Stromal cell of bone marrow (primary cell): ENCODE measurements around the gene JMJD1C.
"Not testable (repeated sequence)": the region's sequence is repeated elsewhere in the genome, so short reads cannot be mapped to it uniquely, and the experiment has no call there.

Experiments used
- DNase-seq: peaks from one replicate; pipeline ENCODE4 v3.0.0-alpha.2; 2012; ENCODE audit warnings: low read depth

The JMJD1C gene

DNA sequence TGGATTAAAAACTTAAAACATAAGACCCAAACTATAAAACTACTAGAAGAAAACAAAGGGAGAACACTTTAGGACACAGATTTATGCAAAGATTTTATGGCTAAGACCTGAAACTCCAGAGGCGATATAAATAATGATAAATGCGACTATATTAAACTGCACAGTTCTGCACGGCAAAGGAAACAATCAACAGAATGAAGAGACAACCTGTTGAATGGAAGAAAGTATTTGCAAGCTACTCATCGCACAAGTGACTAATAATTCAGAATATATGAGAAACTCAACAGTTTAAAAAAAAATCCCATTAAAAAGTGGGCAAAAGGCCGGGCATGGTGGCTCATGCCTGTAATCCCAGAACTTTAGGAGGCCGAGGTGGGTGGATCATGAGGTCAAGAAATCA, 73.6 kb downstream of the JMJD1C start:
- no peak for DNase-seq

DNA sequence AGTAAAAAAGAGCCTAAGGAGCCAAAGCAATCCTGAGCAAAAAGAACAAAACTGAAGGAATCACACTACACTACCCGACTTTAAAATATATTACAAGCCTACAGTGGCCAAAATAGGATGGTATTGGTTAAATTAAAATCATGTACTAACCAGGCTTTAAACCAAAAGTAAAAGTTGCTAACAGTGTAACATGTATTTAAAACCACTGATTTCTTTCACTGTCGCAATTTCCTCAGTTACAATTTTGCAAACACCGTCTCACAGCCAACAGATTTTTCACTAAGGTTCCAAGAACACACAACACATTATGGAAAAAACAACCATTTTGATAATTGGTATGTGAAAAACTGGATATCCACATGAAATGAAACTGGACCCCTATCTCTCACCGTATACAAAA, 74.0 kb downstream of the JMJD1C start:
- no peak for DNase-seq

DNA sequence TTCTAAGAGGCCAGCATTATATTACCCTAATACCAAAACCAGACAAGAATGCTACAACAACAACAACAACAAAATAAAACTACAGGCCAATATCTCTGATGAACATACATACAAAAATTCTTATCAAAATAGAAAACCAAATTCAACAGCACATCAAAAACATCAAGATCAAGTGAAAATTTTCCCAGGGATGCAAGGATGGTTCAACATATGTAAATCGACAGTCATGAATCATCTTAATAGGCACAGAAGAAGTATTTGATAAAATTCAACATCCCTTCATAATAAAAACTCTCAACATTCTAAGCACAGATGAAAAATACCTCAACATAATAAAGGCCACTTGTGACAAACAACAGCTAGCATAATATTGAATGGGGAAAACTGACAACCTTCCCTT, 75.3 kb downstream of the JMJD1C start:
- DNase-seq: no peak

DNA sequence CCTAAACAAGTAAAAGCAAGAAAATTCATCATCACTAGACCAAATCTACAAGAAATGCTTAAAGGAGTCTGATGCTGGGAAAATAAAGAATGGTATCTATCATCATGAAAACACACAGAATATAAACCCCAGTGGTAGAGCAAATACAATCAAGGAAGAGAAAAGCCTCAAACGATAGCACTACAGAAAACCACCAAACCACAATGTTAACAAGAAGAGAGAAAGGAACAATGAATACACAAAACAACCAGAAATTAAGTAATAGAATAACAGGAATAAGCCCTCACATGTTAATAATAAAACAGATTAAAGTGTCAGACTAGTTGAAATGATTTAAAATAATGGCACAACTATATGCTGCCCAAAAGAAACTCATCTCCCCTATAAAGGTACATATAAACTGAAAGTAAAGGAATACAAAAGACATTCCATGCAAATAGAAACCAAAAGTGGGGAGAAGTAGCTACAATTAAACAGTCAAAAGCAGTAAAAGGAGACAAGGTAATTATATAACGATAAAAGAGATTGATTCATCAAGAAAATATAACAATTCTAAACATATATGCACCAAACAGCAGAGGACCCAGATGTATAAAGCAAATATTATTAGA, 77.3 kb downstream of the JMJD1C start:
- DNase-seq: no peak

DNA sequence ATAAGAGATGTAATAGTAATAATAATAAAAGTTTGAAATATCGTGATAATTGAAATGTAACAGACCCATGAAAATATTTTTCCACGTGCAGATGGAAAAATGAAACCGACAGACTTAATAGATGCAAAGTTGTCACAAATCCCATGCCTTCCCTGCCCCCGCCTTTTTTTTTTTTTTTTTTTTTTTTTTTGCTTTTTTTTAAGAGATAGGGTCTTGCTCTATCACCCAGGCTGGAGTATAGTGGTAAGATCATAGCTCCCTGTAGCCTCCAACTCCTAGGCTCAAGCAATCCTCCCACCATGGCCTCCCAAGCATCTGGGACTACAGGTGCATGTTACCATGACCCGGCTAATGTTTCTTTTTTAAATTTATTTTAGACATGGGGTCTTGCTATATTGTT, 80.5 kb downstream of the JMJD1C start:
- DNase-seq: no peak

DNA sequence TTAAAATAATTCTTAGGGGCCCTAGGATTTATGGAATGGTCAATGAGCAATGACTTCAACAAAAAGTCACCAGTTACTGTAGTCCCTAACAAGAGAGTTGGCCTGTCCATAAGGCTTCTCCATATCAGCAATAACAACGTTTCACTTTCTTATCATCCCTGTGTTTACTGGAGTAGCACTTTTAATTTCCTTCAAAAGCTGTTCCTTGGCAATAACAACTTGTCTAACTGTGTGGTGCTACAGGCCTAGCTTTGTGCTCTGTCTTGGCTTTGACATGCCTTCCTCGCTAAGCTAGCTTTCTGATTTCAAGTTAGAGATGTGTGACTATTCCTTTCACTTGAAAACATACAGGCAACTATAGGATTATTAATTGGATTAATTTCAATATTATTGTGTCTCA, 81.1 kb downstream of the JMJD1C start:
- no peak for DNase-seq

DNA sequence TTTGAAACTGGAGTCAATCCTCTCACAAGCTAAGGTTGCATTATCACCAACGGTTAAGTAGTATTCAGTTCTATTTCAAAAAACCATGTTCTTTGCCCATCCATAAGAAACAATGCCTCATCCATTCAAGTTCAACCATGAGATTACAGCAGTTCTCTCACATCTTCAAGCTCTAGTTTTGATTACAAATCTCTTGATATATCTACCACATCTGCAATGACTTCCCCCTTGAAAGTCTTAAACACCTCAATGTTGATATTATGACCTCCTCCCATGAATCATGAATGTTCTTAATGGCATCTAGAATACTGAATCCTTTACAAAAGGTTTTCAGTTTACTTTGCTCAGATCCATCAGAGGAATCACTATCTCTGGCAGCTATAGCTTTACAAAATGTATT, 81.8 kb downstream of the JMJD1C start:
- DNase-seq: no peak

DNA sequence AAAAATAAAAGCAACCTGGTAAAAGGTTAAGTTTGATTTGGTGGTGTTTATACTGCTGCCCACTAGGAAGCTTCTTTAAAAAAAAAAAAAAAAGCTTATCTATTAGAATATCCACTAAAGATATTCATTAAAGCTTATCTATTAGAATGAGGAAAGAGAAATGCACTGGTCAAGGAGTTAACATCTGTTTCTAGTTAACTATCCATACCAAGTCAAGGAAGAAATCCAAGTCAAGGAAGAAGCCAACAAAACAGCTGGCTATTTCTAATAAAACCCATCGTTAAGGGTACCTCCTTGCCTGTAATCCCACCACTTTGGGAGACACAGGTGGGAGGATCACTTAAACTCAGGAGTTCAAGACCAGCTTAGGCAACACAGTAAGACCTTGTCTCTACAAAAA, 82.6 kb downstream of the JMJD1C start:
- DNase-seq: no peak

DNA sequence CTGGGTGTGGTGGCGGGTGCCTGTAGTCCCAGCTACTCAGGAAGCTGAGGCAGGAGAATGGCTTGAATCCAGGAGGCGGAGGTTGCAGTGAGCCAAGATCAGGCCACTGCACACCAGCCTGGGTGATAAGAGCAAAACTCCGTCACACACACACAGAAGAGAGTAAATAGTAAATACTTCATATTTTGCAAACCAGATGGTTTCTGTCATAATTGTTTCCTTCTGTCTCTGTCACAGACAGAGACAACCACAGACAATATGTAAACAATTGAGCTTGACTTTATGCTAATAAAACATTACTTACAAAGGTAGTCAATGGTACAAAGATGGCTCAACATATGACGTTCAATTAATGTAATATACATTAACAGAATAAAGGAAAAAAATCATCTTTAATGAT, 83.7 kb downstream of the JMJD1C start:
- no peak for DNase-seq

DNA sequence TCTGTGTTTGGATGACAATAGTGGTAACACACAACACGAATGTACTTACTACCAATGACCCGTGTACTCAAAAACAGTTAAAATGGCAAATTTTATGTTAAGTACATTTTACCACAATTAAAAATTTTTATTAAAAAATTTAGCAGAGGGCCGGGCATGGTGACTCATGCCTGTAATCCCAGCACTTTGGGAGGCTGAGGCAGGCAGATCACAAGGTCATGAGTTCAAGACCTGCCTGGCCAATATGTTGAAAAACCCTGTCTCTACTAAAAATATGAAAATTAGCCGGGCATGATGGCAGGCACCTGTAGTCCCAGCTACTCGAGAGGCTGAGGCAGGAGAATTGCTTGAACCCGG, 88.5 kb downstream of the JMJD1C start:
- not testable (repeated sequence) for DNase-seq

DNA sequence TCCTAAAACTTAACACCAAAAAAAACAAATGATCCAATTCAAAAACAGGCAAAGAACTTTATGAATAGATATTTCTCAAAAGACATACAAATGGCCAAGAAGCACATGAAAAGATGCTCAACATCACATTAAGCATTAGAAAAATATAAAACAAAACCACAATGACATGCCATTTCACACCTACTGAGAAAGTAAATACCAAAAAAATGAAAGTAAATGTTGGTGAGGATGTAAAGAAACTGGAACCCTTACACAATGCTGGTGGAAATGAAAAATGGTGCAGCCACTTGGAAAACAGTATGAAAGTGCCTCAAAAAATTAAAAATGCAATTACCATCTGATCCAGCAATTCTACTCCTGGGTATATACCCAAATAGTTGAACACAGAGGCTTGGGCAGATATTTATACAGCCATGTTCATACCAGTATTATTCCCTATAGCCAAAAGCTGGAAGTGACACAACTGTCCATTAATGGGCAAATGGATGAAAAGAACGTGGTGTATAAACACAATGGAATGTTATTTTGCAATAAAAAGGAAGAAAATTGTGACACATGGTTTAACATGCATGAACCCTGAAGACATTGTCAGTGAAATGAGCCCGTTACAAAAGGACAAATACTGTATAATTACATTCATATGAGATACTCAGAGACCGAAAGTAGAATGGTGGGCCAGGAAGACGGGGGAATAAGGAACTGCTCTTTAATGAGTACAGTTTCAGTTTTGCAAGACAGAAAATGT, 89.0 kb downstream of the JMJD1C start:
- DNase-seq: peak; percentile 49

DNA sequence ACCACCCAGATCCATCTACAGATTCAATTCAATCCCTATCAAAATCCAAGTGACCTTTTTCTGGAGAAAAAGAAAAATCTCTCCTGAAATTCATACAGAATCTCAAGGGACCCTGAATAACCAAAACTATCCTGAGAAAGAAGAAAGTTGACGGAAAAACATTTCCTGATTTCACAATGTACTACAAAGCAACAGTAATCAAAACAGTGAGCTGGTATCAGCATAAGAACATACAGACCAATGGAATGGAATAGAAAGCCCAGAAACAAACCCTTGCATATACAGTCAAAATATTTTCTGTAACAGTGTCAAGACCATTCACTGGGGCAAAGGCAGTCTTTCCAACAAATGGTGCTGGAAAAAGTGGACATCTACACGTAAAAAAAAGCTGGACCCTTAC, 89.9 kb downstream of the JMJD1C start:
- DNase-seq: peak; percentile 77

DNA sequence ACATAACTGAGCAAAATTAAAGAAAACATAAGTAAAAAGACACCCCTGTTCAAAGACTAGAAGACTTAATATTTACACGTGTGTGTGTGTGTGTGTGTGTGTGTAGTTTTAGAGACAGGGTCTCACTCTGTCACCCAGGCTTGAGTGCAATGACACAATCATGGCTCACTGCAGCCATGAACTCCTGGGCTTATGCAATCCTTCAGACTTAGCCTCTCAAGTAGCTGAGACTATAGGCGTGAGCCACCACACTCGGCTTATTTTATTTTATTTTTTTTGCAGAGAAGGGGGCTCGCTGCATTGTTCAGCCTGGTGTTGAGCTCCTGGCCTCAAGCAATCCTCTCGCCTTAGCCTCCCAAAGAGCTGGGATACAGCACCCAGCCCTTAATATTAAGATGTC, 90.3 kb downstream of the JMJD1C start:
- DNase-seq: no peak

DNA sequence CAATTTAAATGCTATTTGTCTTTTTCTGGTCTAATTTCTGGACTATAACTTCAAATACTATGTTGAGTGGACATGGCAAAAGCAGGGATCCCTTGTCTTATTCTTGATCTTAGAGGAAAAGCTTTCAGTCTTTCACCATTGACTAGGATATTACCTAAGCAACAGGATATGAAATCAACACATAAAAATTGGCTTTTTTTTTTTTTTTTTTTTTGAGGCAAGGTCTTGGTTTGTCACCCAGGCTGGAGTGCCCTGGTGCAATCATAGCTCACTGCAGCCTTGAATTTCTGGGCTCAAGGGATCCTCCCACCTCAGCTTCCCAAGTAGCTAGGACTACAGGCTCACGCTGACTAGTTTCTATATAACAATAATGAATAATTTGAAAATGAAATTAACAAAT, 90.8 kb downstream of the JMJD1C start:
- DNase-seq: no peak

DNA sequence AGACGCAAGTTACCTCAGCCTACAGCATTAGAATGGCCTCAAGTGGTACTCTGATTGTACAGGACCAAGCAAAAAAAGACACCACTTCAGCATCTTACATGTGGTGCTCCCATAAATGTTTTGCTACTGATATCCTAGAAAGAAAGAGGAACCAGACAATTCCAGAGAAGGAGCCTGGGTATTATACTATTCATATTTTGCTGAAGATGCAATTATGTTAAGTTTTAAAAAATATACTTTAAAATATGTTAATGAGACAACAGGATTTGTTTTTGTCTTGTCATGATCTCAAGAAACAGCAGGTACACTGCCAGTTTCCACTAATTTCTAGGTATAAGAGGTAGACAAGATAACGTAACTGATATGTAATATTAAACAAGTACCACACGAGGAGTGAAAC, 92.6 kb downstream of the JMJD1C start:
- DNase-seq: no peak

DNA sequence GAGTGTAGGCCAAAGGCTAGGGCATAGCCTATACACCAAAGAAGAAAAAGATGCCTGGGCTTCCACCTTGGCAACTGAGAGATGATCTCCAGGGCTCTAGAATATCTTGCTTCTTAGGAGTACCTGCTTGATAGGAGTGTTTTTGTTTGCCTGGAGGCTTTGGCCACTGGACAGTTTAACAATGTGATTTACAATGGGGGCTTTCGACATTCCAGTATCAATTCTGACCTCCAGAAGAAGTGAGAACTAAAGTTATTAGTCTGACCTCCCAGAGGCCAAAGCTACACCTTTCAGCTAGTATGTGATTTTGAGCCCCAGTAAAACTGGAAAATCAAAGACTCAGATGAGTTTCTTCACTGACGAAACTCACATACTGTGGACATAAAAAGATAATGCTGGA, 96.1 kb downstream of the JMJD1C start:
- no peak for DNase-seq

DNA sequence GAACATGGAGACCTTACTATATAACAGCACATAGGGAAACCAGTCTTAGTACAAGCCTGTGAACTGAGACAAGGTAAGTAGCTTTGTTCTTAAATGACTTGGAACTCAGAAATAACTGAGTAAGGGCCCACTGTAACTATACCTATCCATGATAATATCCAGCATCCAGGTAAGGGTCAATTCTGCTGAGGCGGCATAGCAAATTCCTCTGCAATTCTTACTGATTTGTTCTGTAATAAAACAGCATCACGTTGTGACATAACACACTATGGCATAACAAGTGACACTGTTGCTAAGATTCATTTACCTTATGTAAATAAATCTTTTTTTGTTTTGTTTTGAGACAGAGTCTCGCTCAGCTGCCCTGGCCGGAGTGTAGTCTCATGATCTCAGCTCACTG, 97.4 kb downstream of the JMJD1C start:
- DNase-seq: no peak

DNA sequence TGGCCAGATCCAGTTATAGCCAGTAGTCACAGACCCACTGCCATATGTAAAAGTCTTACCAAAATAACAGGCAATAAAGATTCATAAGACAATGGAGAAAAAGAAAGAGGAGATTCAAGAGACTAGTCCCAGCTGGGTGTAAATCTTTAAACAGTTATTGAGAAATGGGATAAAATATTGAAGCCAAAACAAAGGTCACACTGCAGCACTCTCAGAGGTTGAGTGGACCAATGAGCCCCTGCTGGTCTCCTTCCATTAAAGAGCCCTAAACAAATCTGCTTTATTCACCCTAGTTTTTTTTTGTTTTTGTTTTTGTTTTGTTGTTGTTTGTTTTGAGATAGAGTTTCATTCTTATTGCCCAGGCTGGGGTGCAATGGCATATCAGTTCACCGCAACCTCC, 98.8 kb downstream of the JMJD1C start:
- DNase-seq: no peak

DNA sequence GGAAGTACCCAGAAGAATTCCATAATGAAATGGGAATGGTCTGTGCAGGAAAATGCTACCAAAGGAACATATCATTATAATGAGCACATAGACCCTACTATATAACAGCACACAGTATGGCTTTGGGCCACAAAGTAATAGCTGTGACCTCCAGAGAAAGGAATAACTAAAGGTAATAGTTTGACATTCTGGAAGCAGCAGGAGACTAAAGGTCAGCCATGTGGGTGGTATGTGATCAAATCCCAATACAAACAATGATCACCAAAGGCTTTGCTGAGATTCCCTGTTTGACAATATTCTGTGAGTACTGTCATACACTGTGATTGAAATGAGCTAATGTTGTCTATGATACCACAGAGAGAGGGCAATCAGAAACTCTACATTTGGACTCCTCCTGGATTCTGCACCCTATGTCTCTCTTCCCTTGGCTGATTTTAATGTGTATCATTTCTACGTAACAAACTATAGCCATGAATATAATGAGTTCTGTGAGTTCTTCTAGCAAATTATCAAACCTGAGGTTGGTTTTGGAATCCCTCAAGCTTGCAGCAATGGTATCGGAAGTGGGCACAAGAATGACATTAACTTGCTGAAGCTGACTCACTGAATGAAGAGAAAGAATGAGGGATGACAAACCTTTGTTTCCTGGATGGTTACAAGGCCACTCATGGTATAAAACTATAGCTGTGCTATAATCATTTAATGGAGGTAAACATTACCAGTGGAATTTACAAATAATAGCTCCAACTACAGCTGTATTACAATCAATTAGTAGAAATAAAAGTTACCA, 99.6 kb downstream of the JMJD1C start:
- no peak for DNase-seq

DNA sequence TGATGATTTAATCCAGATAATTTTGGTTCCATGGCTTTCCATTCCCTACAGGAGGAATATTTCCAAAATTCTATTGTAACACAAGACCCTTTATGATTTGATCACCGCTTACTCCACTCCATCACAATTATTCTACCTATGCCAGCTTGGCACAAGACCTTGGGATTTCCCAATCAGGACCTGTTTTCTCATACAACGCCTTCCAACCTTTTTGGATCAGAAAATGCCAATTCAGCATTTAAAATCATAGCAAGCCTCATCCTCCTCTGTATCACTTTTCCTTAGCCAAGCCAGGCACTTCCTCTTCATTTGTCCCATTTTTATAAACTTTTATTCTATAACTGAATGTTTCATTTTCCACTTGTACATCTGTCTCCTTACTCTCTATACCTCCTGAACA, 100.9 kb downstream of the JMJD1C start:
- DNase-seq: no peak

DNA sequence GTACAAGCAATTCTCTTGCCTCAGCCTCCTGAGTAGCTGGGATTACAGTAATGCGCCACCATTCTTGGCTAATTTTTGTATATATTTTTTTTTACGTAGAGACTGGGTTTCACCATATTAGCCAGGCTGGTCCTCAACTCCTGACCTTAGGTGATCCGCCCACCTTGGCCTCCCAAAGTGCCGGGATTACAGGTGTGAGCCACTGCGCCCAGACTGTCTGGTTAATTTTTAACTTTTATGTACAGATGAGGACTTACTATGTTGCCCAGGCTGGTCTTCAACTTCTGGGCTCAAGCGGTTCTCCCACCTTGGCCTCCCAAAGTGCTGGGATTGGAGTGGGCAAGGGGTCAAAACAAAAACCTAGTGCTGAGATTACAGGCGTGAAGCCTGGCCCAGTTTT, 101.8 kb downstream of the JMJD1C start:
- DNase-seq: no peak

DNA sequence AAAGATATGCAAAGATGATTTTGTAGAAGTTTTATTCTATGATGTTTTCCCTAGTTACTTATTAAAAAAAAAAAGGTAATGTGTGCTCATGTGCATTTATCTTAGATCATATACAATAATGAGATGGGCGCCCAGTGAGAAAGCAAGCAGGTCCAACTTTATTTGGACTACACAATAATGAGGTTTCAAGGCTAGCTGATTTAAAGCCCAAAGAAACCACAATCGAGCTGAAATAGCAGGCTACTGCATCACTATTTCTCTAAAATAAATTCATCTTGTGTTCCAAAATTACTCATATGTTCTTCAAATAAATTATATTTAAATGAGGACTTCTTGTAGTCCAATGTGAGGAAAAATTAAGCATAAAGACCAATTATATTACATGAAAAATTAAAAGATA, 110.1 kb downstream of the JMJD1C start:
- DNase-seq: no peak

DNA sequence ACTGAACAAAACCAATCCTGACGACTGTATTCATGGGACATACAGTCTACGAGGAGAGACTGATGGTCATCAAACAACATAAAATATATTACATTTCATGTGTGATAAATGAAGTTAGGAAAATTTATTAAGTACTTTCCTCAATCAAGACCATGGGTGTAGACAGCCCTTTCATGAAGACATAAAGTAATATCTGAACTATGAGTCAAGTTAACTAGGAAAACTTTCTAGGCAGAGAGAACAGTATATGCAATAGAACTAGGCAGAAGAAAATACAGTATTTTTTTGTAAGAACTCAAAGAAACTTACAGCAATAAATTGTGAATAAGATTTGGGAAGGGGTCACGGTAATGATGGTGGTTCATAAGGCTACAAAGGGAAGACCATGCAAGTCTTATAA, 112.8 kb downstream of the JMJD1C start:
- DNase-seq: no peak
